NCI-H1417 (cell line): ENCODE results near the gene RNF38.
A peak's percentile ranks its signal among the peaks of the same experiment; 100 is the strongest.
"Not testable (repeated sequence)": the region's sequence is repeated elsewhere in the genome, so short reads cannot be mapped to it uniquely, and the experiment has no call there.

Experiments used
- DNase-seq, 3 experiments: peaks; one replicate each; lab custom pipeline; 2025; lab: John Stamatoyannopoulos, UW

The RNF38 gene

GRCh38 chr9:36407122-36407723 is 7.2 kb upstream of the RNF38 start:
- DNase-seq, result peak; percentile 18 to 76 (median 75)

GRCh38 chr9:36402536-36402935 is 2.5 kb upstream of the RNF38 start:
- DNase-seq, result no peak

GRCh38 chr9:36401897-36402480 is 1.9 kb upstream of the RNF38 start:
- peak in 1 of 3 experiments; percentile 12 for DNase-seq

GRCh38 chr9:36401164-36401740 is 1.2 kb upstream of the RNF38 start:
- peak in 2 of 3 experiments; percentile 71 to 88 for DNase-seq

- peak; percentile 81 to 92 (median 88) for DNase-seq
Observed at GRCh38 chr9:36400332-36401163, 479 bp upstream of the RNF38 start.

- DNase-seq, result peak in 1 of 3 experiments; percentile 28
Observed at GRCh38 chr9:36398745-36399144, 1.3 kb downstream of the RNF38 start.

- DNase-seq, result no peak
Observed at GRCh38 chr9:36396985-36397384, 3.1 kb downstream of the RNF38 start.

GRCh38 chr9:36392489-36392888 is 7.6 kb downstream of the RNF38 start:
- DNase-seq, result no peak

GRCh38 chr9:36389590-36389989 is 10.5 kb downstream of the RNF38 start:
- DNase-seq, result no peak

- DNase-seq, result not testable (repeated sequence)
Observed at GRCh38 chr9:36386396-36386965, 13.6 kb downstream of the RNF38 start.

GRCh38 chr9:36382484-36382883 is 17.6 kb downstream of the RNF38 start:
- no peak for DNase-seq

GRCh38 chr9:36364577-36364976 is 35.5 kb downstream of the RNF38 start:
- peak in 1 of 3 experiments; percentile 4 for DNase-seq

GRCh38 chr9:36363448-36363847 is 36.6 kb downstream of the RNF38 start:
- DNase-seq, result no peak

GRCh38 chr9:36358486-36358885 is 41.6 kb downstream of the RNF38 start:
- DNase-seq, result no peak

- DNase-seq, result no peak
Observed at GRCh38 chr9:36357639-36358038, 42.4 kb downstream of the RNF38 start.

- DNase-seq, result peak in 2 of 3 experiments; percentile 23 to 72
Observed at GRCh38 chr9:36346569-36346968, 53.5 kb downstream of the RNF38 start.

GRCh38 chr9:36345103-36345846 is 54.8 kb downstream of the RNF38 start:
- no peak for DNase-seq

- no peak for DNase-seq
Observed at GRCh38 chr9:36341936-36342577, 58.0 kb downstream of the RNF38 start.

- no peak for DNase-seq
Observed at GRCh38 chr9:36337865-36338264, 62.2 kb downstream of the RNF38 start.

- DNase-seq, result no peak
Observed at GRCh38 chr9:36337002-36337401, 63.1 kb downstream of the RNF38 start.
